ENCODE data around the gene PLCXD3. TPM values are rescaled to one million over a fixed set of nuclear protein-coding genes. Genes with fewer than 3 reads are reported as not detected.
"Not testable (repeated sequence)": the region's sequence is repeated elsewhere in the genome, so short reads cannot be mapped to it uniquely, and the experiment has no call there.

PLCXD3 gene
- total RNA-seq, 2 experiments from 2014 or later, result not detected

DNA sequence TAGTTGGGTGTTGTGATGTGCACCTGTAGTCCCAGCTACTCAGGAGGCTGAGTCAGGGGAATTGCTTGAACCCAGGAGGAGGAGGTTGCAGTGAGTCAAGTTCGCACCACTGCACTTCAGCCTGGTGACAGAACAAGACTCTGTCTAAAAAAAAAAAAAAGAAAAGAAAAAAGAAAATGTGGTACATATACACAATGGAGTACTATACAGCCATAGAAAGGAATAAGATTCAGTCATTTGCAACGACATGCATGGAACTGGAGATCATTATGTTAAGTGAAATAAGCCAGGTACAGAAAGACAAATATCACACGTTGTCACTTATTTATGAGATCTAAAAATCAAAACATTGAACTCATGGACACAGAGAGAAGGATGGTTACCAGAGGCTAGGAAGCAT lies 187.6 kb downstream of the PLCXD3 start:
- H3K27me3 Mint-ChIP-seq; H3K9me3 Mint-ChIP-seq; H3K4me1 Mint-ChIP-seq (ENCODE audit: low read depth); DNase-seq; intact Hi-C loops (cut with micrococcal nuclease); H3K4me3 Mint-ChIP-seq; H3K36me3 Mint-ChIP-seq; H3K27ac Mint-ChIP-seq; POLR2A ChIA-PET: not testable (repeated sequence)
- CTCF ChIA-PET, result interaction anchor here (0.6 kb wide), 1 partner anchor 44 kb away, joined by 3 read pairs; no protein-coding TSS in a partner anchor

DNA sequence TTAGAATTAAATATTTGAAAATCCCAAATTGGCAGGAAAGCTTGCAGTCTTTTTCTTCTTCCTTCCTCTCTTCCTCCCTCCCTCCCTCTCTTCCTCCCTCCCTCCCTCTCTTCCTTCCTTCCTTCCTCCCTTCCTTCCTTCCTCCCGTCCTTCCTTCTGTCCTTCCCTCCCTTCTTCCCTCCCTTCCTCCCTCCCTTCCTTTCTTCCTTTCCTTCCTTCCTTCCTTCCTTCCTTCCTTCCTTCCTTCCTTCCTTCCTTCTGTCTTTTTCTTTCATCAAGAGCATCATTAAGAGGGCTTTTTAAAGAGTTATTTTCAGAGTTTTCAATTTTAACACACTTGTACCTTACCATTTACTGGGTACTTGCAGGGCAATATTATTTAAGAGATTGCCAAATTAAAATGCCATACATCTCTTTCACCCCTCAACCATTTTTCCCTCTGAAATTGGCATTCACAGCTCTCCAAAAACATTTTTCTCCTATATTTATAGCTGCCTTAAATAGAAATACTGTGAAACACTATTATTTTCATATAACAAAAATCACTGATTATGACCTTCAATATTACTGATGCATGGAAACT lies 197.8 kb downstream of the PLCXD3 start:
- Mint-ChIP-seq H3K4me1 (ENCODE audit: low read depth) (no peaks in the 10 kb centered on the region), H3K27ac (no peak overlapping the region), H3K9me3 (no peaks in the 10 kb centered on the region), H3K27me3 (no peaks in the 10 kb centered on the region), H3K4me3 (no peak overlapping the region), H3K36me3 (no peaks in the 10 kb centered on the region)
- intact Hi-C loops (cut with micrococcal nuclease), result no loop called here
- CTCF ChIA-PET, result no interaction called here
- POLR2A ChIA-PET, result no interaction called here
- no peak for DNase-seq

DNA sequence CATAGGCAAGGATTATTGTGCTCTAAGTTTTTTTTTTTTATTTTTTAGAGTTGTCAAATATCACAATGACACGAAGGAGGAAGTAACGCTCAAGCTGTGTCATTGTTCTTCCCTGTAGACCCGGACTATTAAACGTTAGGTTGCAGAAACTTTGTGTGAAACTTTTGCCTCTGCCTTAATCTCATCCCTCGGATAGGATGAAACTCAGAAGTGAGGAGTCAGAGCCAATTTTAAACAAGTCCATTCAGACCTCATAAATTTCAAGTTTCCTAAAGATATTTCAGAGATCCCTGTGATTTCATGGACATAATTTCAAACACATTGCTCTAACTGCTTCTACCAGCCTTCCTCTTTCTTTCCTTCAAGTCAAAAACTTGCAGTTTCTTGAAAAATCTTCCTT lies 198.3 kb downstream of the PLCXD3 start:
- DNase-seq, result no peak
- CTCF ChIA-PET, result no interaction called here
- H3K27me3 Mint-ChIP-seq, result no peaks in the 10 kb centered on the region
- POLR2A ChIA-PET, result no interaction called here
- H3K36me3 Mint-ChIP-seq, result no peaks in the 10 kb centered on the region
- no peak overlapping the region for H3K27ac Mint-ChIP-seq
- H3K9me3 Mint-ChIP-seq, result no peaks in the 10 kb centered on the region
- intact Hi-C loops (cut with micrococcal nuclease), result no loop called here
- no peak overlapping the region for H3K4me3 Mint-ChIP-seq
- no peaks in the 10 kb centered on the region for H3K4me1 Mint-ChIP-seq (ENCODE audit: low read depth)

DNA sequence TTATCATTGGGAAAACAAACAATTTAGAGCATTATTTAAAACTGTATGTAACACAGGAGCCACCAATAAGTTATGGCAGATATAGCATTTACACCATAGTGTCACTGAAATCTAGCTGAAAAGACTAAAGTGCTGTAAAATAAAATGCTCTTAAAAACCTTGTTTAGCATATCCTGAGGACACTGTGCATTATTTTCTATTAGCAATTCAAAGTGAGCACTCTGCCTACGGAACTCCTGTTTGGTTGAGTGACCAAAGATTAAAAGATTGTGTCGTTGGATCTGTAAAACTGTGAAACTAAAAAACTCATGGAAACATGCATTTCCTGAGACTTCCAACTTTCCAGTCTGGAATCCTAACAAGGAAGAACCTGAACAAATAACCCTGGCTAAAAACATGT lies 201.1 kb downstream of the PLCXD3 start:
- H3K27me3 Mint-ChIP-seq, result no peaks in the 10 kb centered on the region
- no peaks in the 10 kb centered on the region for H3K36me3 Mint-ChIP-seq
- H3K27ac Mint-ChIP-seq, result no peak overlapping the region
- no peak for DNase-seq
- intact Hi-C loops (cut with micrococcal nuclease), result no loop called here
- POLR2A ChIA-PET, result no interaction called here
- H3K9me3 Mint-ChIP-seq, result no peaks in the 10 kb centered on the region
- CTCF ChIA-PET, result no interaction called here
- H3K4me1 Mint-ChIP-seq (ENCODE audit: low read depth), result no peaks in the 10 kb centered on the region
- no peak overlapping the region for H3K4me3 Mint-ChIP-seq

GRCh38 chr5:41306005-41306404 lies 204.4 kb downstream of the PLCXD3 start:
- ChIA-PET POLR2A (no interaction called here), CTCF (no interaction called here)
- no peak for DNase-seq
- no peaks in the 10 kb centered on the region for H3K9me3 Mint-ChIP-seq
- intact Hi-C loops (cut with micrococcal nuclease), result no loop called here
- H3K4me1 Mint-ChIP-seq (ENCODE audit: low read depth), result no peaks in the 10 kb centered on the region
- no peak overlapping the region for H3K4me3 Mint-ChIP-seq
- no peak overlapping the region for H3K27ac Mint-ChIP-seq
- H3K36me3 Mint-ChIP-seq, result no peaks in the 10 kb centered on the region
- no peaks in the 10 kb centered on the region for H3K27me3 Mint-ChIP-seq

DNA sequence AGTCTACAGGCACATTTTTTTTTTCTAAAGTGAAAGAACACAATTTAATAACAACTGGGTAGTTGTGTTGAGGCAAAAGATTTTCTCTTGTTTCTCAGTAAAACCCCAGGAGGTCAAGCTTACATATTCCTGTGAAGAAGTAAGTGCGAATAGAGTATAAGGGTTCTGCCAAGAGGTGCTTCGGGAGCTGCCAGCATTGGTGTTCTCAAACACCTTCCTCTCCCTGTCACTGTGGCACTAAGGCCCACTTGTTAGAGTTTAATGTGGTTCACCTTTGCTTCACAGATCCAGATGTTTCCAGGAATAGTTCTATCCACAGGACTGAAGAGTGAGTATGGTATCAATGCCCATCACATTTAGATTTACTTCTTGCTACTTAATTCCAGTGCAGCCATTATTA lies 205.3 kb downstream of the PLCXD3 start:
- DNase-seq, result no peak
- no peaks in the 10 kb centered on the region for H3K9me3 Mint-ChIP-seq
- ChIA-PET CTCF (no interaction called here), POLR2A (no interaction called here)
- no peak overlapping the region for H3K27ac Mint-ChIP-seq
- no peaks in the 10 kb centered on the region for H3K27me3 Mint-ChIP-seq
- intact Hi-C loops (cut with micrococcal nuclease), result no loop called here
- no peaks in the 10 kb centered on the region for H3K4me1 Mint-ChIP-seq (ENCODE audit: low read depth)
- H3K36me3 Mint-ChIP-seq, result no peaks in the 10 kb centered on the region
- no peak overlapping the region for H3K4me3 Mint-ChIP-seq

- DNase-seq, result no peak
- ChIA-PET POLR2A (no interaction called here), CTCF (no interaction called here)
- Mint-ChIP-seq H3K9me3 (no peaks in the 10 kb centered on the region), H3K27ac (no peak overlapping the region), H3K27me3 (no peaks in the 10 kb centered on the region), H3K4me3 (no peak overlapping the region), H3K4me1 (ENCODE audit: low read depth) (no peaks in the 10 kb centered on the region), H3K36me3 (no peaks in the 10 kb centered on the region)
- intact Hi-C loops (cut with micrococcal nuclease), result no loop called here
Observed at GRCh38 chr5:41296066-41296465, 214.3 kb downstream of the PLCXD3 start.

GRCh38 chr5:41291323-41291722 lies 219.1 kb downstream of the PLCXD3 start:
- no peaks in the 10 kb centered on the region for H3K27me3 Mint-ChIP-seq
- DNase-seq, result no peak
- no peaks in the 10 kb centered on the region for H3K36me3 Mint-ChIP-seq
- H3K9me3 Mint-ChIP-seq, result no peaks in the 10 kb centered on the region
- H3K4me3 Mint-ChIP-seq, result no peak overlapping the region
- intact Hi-C loops (cut with micrococcal nuclease), result no loop called here
- H3K27ac Mint-ChIP-seq, result no peak overlapping the region
- CTCF ChIA-PET, result no interaction called here
- H3K4me1 Mint-ChIP-seq (ENCODE audit: low read depth), result no peaks in the 10 kb centered on the region
- POLR2A ChIA-PET, result no interaction called here

DNA sequence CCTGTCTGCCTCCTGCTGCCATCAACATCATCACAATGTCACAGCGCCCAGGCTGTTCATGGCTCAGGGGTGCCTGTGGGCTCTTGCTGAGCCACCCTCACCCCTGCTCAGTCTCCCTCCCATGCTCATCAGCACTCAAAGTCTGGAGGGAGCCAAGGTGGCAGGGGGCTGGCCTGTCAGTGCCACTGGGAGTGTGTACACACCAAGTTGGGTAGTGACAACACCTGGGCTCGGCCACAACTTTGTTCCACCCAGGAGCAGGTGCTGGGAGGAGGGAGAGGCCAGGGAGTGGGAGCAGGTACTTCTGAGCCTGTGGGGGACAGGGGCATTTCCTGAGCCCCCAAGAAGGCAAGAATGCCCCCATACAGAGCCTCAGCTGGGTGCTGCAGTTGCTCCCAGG lies 219.6 kb downstream of the PLCXD3 start:
- ChIA-PET POLR2A (no interaction called here), CTCF (no interaction called here)
- no peak overlapping the region for H3K4me3 Mint-ChIP-seq
- H3K4me1 Mint-ChIP-seq (ENCODE audit: low read depth), result no peaks in the 10 kb centered on the region
- H3K27ac Mint-ChIP-seq, result no peak overlapping the region
- intact Hi-C loops (cut with micrococcal nuclease), result no loop called here
- H3K9me3 Mint-ChIP-seq, result no peaks in the 10 kb centered on the region
- H3K36me3 Mint-ChIP-seq, result no peaks in the 10 kb centered on the region
- no peak for DNase-seq
- no peaks in the 10 kb centered on the region for H3K27me3 Mint-ChIP-seq

- Mint-ChIP-seq H3K4me1 (ENCODE audit: low read depth) (no peaks in the 10 kb centered on the region), H3K36me3 (no peaks in the 10 kb centered on the region), H3K27me3 (no peaks in the 10 kb centered on the region), H3K4me3 (no peak overlapping the region), H3K27ac (no peak overlapping the region), H3K9me3 (no peaks in the 10 kb centered on the region)
- DNase-seq, result no peak
- intact Hi-C loops (cut with micrococcal nuclease), result no loop called here
- ChIA-PET POLR2A (no interaction called here), CTCF (no interaction called here)
Observed at GRCh38 chr5:41289970-41290464, 220.4 kb downstream of the PLCXD3 start.

- Mint-ChIP-seq H3K9me3 (no peaks in the 10 kb centered on the region), H3K4me1 (ENCODE audit: low read depth) (no peaks in the 10 kb centered on the region), H3K36me3 (no peaks in the 10 kb centered on the region), H3K27me3 (no peaks in the 10 kb centered on the region), H3K27ac (no peak overlapping the region), H3K4me3 (no peak overlapping the region)
- ChIA-PET CTCF (no interaction called here), POLR2A (no interaction called here)
- intact Hi-C loops (cut with micrococcal nuclease), result no loop called here
- no peak for DNase-seq
Observed at GRCh38 chr5:41286696-41287095, 223.7 kb downstream of the PLCXD3 start.

- intact Hi-C loops (cut with micrococcal nuclease), result no loop called here
- CTCF ChIA-PET, result no interaction called here
- no peak overlapping the region for H3K27ac Mint-ChIP-seq
- no peaks in the 10 kb centered on the region for H3K9me3 Mint-ChIP-seq
- POLR2A ChIA-PET, result no interaction called here
- no peaks in the 10 kb centered on the region for H3K4me1 Mint-ChIP-seq (ENCODE audit: low read depth)
- no peak for DNase-seq
- H3K27me3 Mint-ChIP-seq, result no peaks in the 10 kb centered on the region
- H3K36me3 Mint-ChIP-seq, result no peaks in the 10 kb centered on the region
- H3K4me3 Mint-ChIP-seq, result no peak overlapping the region
Observed at GRCh38 chr5:41286165-41286564, 224.2 kb downstream of the PLCXD3 start.

DNA sequence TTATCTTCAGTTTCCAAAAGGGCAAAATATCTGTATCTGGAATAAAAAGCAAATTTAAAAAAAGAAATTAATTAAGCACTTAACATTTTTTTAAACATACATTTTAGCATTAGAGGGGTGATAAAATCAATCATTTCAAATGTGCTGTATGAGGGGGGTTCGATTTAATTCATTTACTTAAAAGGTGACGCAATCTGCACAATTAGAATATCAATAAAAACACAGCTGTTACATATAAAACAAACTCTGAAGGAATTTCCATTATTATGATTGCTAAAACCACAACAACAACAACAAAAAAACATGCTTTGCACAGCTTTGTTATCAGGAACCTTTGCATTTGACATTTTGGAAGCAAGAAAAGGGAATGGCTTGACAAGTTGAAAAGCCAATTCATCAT lies 225.5 kb downstream of the PLCXD3 start:
- intact Hi-C loops (cut with micrococcal nuclease), result no loop called here
- no peaks in the 10 kb centered on the region for H3K4me1 Mint-ChIP-seq (ENCODE audit: low read depth)
- H3K27me3 Mint-ChIP-seq, result no peaks in the 10 kb centered on the region
- no peak overlapping the region for H3K27ac Mint-ChIP-seq
- DNase-seq, result no peak
- ChIA-PET POLR2A (no interaction called here), CTCF (no interaction called here)
- H3K4me3 Mint-ChIP-seq, result no peak overlapping the region
- no peaks in the 10 kb centered on the region for H3K9me3 Mint-ChIP-seq
- H3K36me3 Mint-ChIP-seq, result no peaks in the 10 kb centered on the region

Data from activated CD4-positive, alpha-beta memory T cell treated with anti-CD3 and anti-CD28 coated beads for 36 hours (primary cell).